ENCODE results near the gene VSIR.
A peak's percentile ranks its signal among the peaks of the same experiment; 100 is the strongest.

VSIR gene

DNA sequence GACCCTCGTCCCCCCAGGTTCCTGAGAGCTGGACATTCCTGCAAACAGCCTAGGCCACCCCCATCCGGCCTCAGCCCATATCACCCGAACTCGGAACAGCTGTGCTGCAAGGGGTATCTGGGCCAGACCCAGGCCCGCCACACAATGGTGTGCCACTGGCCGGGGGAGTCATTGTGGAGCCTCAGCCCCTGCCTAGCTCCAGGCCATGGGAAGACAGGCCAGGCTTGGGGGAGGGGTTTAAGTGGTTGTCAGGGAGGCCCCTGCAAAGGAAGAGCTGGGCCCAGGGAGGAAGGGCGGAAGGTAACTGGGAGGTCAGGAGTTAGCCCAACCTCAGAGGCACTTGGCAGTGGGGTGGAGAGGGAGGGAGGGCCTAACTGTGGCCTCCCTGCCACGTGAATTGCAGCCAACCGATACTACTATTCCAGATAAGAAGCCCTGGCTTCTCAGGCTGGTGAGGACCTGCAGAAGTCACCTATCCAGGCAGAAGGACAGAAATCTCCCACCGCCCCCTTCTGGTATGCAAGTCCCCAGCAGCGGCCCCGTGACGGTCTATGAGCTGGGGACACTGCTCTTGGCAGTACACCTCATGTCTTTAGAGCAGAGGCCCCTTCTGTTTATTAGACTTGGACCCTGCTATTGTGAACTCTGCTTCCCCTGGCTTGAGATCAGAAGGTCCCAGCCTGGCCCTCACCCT is 26.8 kb downstream of the VSIR start:
- no peak for DNase-seq

DNA sequence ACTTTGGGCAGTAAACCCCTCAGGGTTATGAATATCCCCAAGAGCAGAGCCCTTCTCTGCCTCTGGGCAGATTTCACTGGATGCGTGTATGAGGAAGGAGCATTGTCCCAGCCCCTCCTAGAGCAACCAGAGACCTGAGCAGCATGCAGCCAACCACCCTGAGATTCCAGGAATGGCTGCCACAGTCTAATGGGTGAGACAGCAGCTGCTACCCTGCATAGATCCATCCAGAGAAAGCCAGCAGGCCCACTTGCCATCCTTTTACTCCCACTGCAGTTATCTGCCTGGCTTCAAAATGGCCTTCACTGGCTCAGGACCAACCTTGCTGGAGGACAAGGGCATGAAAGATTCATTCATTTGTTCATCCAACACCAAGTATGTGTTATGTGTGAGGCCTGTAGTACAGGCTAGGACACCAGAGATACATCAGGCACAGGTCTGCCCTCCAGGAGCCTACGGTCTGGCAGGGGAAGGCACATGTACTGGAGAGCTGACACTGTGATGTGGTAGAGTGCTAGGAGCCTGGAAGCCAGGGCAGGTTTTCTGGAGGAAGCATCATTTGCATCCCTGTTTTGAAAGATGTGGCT is 27.6 kb downstream of the VSIR start:
- no peak for DNase-seq

DNA sequence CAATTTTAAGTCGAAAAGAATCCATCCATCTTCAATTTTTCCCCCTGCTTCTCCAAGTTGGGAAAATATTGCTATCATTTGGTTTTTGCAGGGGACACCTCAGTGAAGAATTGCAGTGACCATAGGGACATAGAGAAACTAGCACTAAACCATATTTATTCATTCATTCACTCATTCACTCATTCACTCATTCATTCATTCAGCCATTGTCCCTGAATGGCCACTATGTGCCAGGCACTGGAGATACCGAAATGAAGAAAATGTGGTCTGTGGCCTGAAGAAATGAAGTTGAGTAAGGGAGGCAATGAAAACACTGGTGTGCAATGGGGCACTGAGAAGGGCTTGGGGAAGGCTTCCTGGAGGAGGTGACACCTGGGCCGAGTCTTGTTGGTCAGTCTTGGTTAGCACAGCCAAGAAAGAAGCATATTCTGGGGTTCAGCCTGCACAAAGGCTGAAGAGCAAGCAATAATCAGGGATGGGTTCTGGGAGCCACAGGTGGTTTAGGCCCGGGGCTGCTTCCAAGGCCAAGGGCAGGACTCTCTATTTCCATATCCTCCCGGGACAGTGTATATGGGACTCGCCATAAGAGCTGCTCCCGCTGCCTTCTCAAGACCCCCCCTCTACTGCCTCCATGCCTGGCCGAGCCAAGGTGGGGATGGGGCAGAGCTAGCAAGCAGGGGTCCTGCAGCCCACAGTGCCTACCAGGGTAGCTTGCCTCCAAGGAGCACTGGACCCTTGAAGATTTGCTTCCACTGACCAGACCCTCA is 28.2 kb downstream of the VSIR start:
- DNase-seq, result no peak

DNA sequence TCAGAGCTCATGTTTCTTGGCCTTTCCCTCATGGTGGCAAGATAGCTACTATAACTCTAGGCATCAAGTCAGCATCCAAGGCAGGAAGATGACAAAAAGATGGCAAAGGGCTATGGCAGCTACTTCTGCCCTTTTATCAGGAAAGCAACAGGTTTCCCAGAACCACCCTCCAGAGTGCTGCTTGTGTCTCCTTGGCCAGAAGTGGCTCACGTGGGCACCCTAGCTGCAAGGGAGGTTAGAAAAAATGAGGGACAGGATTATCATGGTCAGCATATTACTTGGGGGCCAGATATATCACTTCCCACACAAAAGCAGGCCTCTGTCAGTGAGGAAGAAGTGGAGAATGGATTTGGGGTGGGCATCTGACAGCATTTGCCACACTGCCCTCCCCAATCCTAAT is 29.5 kb downstream of the VSIR start:
- DNase-seq, result no peak

DNA sequence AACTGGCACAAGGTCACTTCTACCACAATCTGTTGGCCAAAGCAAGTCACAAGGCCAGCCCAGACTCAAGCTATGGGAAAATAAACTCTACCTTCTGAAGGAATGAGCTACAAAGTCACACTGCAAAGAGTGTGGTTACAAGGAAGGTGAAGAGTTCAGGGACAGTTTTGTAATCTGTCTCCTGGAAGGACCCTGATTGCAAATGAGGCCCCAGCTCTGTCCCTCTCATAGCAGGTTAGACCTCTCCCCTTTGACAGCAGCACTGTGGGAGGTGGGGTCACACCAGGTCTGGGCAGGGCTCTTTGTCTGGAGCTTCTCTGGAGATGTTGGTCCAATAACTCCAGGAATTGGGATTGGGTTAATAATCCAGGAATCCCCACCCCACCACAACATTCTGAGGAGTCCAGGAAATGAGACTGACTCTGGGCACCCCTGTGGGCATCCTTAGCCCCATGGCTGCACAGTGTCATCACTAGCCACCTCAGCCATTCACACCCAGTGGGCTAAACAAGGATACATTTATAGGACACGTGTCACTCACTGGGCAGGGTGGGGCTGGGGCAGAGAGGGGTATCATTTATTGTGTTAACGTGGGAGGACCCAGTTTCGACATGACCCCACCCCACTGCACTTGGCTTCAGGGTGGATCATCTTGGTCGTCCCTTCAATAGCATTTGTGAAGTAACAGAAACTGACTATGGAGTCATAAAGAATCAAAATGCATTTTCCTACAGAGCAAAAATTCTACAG is 30.1 kb downstream of the VSIR start:
- no peak for DNase-seq

DNA sequence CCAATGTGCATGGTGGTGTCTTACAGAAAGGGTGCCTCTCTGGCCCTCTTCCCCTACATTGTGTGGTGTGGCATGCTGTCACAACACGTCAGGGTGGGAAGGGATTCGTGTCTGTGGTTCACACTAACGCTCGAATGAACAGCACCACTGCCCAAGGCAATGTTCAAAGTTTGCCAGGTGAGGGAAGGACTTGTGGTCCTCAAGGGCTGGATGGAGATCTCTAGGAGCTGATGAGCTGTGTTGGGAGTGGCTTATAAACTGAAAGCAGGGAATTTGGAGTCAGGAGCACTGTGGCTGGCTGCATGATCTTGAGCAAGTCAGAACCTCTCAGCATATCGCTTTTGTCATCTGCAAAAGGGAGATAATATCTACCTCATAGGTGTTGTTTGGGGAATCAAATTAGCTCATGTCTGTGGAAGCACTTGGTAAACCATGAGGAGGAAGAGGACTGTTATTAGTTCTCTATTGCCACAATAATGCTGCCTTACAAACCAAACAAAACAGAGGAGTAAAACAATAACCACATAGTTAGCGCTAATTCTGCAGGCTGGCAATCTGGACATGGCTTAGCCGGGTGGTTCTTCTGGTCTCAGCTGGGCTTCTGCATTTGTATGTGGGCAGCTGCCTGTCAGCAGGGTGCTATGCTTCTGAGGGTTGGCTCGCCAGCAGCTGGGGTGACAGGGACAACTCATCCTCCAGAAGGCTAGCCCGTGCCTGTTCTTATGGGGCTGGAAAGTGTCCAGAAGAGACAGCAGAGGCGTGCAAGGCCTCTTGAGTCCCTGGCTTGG is 30.8 kb downstream of the VSIR start:
- DNase-seq, result no peak

DNA sequence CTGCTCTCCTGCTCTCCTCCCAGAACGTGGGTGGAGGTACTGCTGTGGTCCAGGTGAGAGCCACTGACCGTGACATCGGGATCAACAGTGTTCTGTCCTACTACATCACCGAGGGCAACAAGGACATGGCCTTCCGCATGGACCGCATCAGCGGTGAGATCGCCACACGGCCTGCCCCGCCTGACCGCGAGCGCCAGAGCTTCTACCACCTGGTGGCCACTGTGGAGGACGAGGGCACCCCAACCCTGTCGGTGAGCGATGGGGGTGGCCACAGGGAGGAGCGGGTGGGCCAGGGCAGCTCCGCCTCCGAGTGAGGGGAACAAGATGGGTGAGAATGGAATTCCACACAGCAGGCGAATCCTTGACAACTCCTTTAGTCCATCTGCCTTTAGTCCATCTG is 31.6 kb downstream of the VSIR start:
- DNase-seq, result no peak

DNA sequence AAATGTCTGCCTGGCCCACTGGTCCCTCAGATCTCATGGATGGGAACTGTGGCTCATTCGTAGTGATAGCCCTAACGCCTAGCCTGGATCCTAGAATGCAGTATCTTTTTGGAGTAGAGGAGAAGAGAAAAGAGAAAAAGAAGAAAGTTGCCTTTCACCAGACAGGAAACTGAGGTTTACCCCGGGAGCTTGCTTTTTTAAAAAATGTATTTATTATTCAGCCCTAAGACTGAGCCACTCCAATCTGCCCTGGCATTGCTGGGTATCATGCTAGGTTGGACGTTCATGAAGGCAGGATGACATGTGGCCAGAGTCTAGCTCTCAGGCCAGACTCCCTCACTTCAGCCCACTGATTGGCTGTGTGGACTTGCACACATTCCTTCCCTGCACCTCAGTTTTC is 32.3 kb downstream of the VSIR start:
- DNase-seq, result no peak

DNA sequence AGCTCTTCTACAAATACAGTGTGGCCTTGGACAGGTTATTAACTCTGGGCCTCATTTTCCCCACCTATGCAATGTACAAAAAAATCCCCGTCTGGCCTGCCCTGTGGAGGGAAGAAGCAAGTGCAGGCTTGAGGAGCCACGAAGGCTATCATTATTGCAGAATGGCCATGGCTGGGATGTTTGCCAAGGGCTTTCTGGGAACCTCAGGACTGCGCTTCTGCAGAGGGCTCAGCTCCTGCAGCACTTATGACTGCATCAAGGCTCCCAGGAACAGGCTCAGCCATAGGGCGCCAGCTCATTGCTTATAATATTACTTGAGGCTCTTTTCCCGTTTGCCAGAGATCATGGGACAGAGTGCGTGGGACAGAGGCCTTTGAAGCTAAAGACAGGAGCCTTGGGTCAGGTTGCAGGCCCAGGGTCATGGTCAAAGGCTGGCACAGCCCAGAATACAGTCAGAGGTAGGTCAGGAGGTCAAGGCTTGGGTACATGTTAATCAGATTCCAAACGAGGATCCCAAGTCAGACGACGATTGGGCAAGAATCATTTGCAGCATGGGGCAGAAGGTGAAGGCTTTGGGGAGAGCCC is 33.2 kb downstream of the VSIR start:
- no peak for DNase-seq

DNA sequence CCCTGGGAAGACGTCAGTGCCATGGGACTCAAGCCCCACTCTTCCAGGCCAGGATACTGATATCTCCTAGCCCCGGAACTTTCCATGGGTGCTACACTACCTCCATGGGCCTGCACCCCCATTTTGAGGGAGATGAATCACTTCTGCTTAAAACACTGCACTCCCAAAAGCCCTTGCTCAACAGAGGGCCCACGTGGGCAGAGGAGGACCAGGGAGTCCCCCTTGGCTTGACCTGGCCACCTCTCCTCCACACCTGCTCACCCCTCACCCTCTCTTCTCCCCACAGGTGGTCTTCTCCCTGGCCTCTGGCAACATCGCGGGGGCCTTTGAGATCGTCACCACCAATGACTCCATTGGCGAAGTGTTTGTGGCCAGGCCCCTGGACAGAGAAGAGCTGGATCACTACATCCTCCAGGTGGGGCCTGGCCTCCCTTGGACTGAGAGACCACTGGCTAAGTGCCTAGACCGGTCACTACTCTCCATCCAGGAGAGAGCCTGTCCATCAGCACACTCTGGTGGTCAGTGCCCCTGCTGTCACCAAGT is 33.9 kb downstream of the VSIR start:
- DNase-seq, result no peak

DNA sequence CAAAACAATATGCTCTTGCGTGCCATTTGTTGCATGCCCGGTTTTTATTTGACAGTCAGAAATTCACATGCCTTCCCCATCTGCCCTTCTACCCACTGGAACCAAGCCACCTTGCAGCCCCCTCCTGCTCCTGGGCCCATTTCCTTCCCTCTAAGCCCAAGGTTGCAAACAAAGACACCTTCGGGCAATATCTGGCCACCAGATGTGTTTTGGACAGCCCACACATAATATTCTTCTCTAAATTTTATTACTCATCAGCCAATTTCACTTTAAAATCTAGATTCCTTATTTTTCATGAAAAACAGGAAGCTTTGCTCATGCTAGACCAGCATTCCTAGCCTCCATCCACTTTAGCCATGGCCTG is 35.5 kb downstream of the VSIR start:
- DNase-seq, result no peak

DNA sequence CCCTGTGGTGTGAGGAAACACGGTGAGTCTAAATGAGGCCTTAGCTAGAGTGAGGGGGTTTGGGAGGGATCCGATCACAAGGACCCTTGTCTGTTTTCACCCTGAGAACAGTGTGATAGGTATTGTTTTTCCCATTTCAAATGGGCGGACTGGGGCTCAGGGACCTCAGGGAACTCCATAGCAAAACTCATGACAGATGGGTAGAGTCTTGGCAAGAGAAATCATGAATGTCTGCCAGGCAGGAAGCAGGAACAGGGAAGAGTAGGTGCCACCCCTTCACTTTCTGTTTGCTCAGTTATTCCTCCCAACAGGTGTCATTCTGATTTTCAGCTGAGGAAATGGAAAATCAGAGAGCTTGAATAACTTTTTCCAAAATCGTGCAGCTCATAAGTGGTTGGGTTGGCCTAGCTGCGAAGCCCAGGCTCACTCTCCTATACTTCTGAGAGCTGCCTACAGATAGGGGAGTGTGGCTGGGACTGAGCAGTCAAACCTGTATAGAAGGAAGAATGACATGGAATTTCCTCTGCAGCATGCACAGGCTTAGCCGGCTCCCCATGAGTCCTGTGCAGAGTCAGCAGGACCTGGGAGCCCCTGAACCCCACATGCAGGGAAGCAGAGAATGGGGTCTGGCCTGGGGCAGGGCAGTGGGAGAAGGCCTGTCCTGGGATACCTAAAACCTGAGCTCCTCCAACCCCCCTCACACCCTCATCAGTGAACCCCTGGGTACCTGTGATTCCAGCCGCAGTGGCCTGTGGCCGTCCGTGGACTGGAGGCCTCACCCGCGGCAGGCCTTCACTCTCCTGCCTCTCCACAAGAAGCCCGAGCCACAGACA is 36.1 kb downstream of the VSIR start:
- DNase-seq, result peak; percentile 26

DNA sequence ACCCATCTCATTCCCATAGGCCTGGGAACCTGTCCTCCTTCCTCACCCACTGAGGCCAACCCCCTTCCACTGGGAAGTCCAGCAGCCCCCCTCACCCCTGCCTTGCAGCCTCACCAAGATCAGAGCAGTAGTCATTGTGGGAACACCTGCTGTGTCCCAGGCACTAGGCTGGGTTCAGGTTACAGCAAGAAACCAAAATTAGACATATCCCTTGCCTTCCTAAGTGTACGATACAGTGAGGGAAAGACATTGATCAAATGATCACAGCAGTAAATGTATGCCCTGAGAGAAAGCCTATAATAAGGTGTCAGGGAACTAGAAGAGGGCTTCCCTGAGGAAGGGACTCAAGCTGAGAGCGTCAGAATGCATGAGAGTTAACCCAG is 36.8 kb downstream of the VSIR start:
- peak; percentile 20 for DNase-seq

DNA sequence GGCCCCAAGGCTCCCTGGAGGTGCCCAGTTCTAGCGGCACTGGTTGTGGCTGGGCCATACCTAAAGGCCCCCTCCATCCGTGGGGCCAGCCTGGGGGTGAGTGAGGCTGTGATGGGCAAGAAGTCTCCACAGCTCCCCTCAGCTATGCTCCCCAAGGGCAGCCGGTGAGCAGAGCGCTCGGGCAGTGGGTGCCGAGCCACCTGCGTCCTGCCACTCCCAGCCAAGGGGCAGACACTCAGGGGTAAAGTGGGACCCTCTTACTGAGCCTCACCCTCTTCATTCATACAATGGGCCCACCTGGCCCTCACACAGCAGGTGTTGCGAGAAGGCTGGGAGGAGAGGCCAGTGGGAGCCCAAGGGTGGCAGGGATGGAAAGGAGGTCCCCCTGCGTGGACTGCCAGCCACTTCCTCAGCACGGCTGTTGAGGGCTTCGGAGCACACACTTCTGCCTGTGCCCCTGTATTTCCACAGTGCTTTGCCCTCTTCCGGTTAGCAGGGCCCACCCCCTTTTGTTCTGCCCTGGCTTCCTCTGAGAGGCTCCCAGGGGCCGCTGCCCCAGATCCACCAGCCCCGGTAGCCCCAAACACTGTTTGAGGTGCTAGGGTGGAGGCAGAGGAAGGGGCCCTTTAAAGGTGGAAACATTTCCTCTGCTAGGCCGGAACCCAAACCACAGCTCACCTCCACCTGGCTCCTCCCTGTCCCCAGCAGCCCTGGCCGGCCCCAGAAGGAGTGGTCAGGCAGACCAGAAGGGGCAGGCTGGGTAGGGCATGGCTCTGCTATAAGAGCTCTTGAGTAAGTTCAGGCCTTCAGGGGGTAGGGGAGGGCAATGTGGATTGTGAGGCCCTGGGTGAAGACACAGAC is 37.4 kb downstream of the VSIR start:
- DNase-seq, result no peak

DNA sequence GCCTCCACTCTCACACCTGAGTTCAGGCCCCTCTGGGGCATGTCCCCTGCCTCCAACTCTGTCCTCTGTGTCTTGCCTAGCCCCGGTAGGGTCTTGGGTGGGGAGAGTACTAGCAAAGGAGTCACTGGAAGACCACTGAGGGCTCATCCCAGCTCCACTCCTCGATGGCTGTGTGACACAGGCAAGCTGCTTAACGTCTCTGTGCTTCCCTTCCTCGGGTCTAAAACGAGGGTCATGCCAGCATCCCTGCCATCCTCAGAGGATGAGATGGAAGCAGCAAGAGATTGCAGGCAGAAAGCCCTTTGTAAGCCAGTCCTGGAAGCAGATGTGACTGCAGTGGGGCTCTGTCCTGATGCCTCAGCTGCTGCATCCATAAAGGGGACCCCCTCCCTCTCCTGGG is 38.5 kb downstream of the VSIR start:
- DNase-seq, result no peak

DNA sequence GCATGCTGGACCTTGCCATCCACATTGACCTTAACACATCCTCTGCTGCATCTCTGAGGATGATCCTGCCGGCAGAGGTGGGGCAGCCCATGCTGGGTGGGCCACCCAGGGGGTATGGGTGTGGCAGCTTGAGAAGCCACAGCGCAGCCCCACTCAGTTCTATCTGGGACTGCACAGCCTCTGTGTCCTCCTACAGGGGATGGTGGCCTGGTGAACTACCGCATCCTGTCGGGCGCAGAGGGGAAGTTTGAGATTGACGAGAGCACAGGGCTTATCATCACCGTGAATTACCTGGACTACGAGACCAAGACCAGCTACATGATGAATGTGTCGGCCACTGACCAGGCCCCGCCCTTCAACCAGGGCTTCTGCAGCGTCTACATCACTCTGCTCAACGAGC is 41.5 kb downstream of the VSIR start:
- no peak for DNase-seq

DNA sequence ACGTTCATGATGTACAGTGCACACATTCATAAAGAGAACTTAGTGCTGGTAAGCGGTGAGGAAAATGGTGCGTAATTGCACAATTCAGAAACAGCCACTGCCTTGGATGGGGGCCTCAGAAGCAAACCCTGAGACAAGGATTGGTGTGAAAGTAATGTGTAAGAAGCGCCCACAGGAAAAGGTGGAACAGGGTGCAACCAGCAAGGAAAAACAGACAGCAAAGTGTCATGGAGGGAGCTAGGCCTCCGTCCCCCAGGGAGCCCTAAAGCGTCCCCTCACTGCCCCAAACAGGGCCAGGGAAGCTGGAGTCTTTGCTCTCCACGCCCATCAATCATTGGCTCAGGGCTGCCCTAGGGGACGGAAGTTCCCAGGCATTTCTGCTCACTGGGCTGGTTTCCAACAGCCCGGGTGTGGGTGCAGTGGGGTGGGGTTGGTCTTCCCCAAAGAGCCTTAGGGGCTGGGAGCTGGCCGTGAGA is 44.1 kb downstream of the VSIR start:
- peak; percentile 8 for DNase-seq

DNA sequence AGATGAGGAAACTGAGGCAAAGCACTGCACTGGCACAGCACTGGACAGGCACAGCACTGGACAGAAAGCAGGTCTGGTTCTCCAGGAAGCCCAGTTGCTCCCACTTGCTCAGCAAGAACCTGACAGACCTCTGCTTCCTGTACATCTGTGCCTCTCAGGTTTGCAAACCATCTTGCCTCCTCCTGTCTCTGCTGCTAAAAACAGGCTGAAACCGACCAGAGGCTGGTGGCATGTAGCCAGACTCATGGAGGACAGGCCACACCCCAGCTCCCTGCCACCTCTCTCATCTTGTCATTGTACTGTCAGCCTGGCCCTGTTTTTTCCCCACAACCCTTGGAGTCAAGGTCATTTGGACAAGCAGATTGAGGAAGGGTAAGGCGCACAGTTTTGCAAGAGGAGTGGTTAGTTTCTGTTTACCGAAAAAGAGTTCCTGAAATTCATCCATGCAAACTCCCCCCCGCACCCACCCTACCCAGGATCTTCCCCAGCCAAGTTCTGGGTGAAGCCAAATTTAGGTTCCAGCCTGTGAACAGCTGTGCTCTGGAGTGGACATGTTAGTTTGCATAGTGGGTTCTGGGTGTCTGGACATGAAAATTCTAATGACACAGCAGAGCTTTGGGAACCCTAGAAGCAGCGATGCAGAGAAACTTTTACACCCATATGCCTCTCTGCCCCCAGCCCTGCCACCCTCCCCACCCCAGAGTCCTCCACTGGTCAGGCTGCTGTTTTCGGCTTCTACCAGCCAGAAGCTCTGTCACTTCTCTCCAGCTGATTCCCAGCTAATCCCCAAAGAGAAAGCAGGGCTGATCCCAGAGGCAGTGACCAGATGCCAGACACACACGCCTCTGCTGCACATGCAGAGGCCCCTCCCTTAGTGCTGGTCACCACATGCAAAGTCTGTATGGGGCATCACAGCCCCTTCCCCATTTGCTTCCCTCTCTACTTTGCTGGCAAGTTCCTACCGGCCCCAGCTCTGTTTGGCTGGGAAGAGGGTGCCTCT is 45.3 kb downstream of the VSIR start:
- DNase-seq, result peak; percentile 20
